GM23338 (cell line): ENCODE results near the gene LRRC47. TPM values are rescaled to one million over a fixed set of nuclear protein-coding genes. Genes with fewer than 3 reads are reported as not detected.

Experiments used
- ATAC-seq: fragments of 200-7000 bp; cut with Tn5 transposase; 3 replicates; pipeline ENCODE4 v1.9.1; 2020
- DNase-seq: peaks from one replicate; pipeline ENCODE4 v3.0.0-alpha.2; 2015; ENCODE audit warnings: low spot score
- H2AFZ ChIP-seq: fragments of 200-600 bp; sonication (generic); 2 replicates; pipeline ENCODE4 v1.8.0; 2016; ENCODE audit warnings: antibody characterized with exemption, mild to moderate bottlenecking, moderate library complexity
- H3F3A ChIP-seq: fragments of 200-600 bp; sonication (generic); replicated peaks from 2 replicates; pipeline ENCODE4 v1.8.0; 2017; ENCODE audit warnings: antibody characterized with exemption, mixed run types, low read depth
- H3K27ac ChIP-seq: fragments of 200-600 bp; sonication (generic); 2 replicates; pipeline ENCODE4 v1.6.1; 2016; ENCODE audit warnings: low read depth
- H3K27me3 ChIP-seq: fragments of 200-600 bp; sonication (generic); 2 replicates; pipeline ENCODE4 v1.8.0; 2016; ENCODE audit warnings: mild to moderate bottlenecking, mixed run types, moderate library complexity; ENCODE audit not compliant: insufficient read depth
- H3K36me3 ChIP-seq: fragments of 200-600 bp; sonication (generic); 2 replicates; pipeline ENCODE4 v1.8.0; 2016; ENCODE audit warnings: mild to moderate bottlenecking; ENCODE audit not compliant: insufficient read depth
- H3K4me1 ChIP-seq: fragments of 200-600 bp; sonication (generic); 2 replicates; pipeline ENCODE4 v1.8.0; 2016; ENCODE audit warnings: mild to moderate bottlenecking, moderate library complexity; ENCODE audit not compliant: insufficient read depth
- H3K4me2 ChIP-seq: fragments of 200-600 bp; sonication (generic); 2 replicates; pipeline ENCODE4 v1.7.1; 2017; ENCODE audit warnings: mixed run types
- H3K4me3 ChIP-seq: fragments of 200-600 bp; sonication (generic); 2 replicates; pipeline ENCODE4 v1.6.1; 2016; ENCODE audit warnings: mixed run types
- H3K79me2 ChIP-seq: fragments of 200-600 bp; sonication (generic); replicated peaks from 2 replicates; pipeline ENCODE4 v1.8.0; 2017; ENCODE audit warnings: mild to moderate bottlenecking; ENCODE audit not compliant: insufficient read depth
- H3K9me2 ChIP-seq: fragments of 200-600 bp; sonication (generic); 2 replicates; pipeline ENCODE4 v1.8.0; 2017; ENCODE audit not compliant: insufficient read depth
- H4K20me1 ChIP-seq: fragments of 200-600 bp; sonication (generic); replicated peaks from 2 replicates; pipeline ENCODE4 v1.8.0; 2017; ENCODE audit warnings: mild to moderate bottlenecking; ENCODE audit not compliant: insufficient read depth
- H3K27ac Mint-ChIP-seq: 2 replicates; pipeline ENCODE4 v1.8.0; 2020; ENCODE audit warnings: inconsistent platforms, mild to moderate bottlenecking, moderate library complexity, mixed read lengths
- H3K27me3 Mint-ChIP-seq: 3 replicates; pipeline ENCODE4 v1.8.0; 2022; ENCODE audit warnings: low read depth, mild to moderate bottlenecking, moderate library complexity, mixed read lengths, inconsistent platforms; ENCODE audit not compliant: insufficient read depth, poor library complexity
- H3K36me3 Mint-ChIP-seq: 3 replicates; pipeline ENCODE4 v1.8.0; 2021; ENCODE audit warnings: low read depth, mild to moderate bottlenecking, inconsistent platforms, moderate library complexity, mixed read lengths
- H3K4me1 Mint-ChIP-seq: 3 replicates; pipeline ENCODE4 v1.8.0; 2020; ENCODE audit warnings: mild to moderate bottlenecking, inconsistent platforms, mixed read lengths
- H3K4me3 Mint-ChIP-seq: 3 replicates; pipeline ENCODE4 v1.8.0; 2021; ENCODE audit warnings: moderate library complexity, mild to moderate bottlenecking, inconsistent platforms, mixed read lengths
- H3K9me3 Mint-ChIP-seq: 3 replicates; pipeline ENCODE4 v1.8.0; 2020; ENCODE audit warnings: moderate library complexity, mild to moderate bottlenecking, inconsistent platforms, mixed read lengths
- CREB1 ChIP-seq: fragments of 250-450 bp; sonication (Bioruptor Pico); IDR thresholded peaks from 2 replicates; pipeline ENCODE4 v1.5.0; 2020; ENCODE audit warnings: low read depth, mild to moderate bottlenecking, moderate library complexity
- CTCF ChIP-seq, 2 experiments: fragments of 200-600 bp in 1 of 2; sonication (generic) in 1 of 2; conservative IDR thresholded peaks; 2 replicates each; pipeline versions ENCODE4 v1.5.1 to v1.6.1; 2016 to 2017; ENCODE audit warnings: antibody characterized with exemption in 2 of 2, low read depth in 2 of 2, mild to moderate bottlenecking in 2 of 2, moderate library complexity in 1 of 2
- ETS1 ChIP-seq: IDR thresholded peaks from 2 replicates; pipeline ENCODE4 v1.6.1; 2016; ENCODE audit warnings: antibody characterized with exemption
- EZH2 ChIP-seq: fragments of 200-600 bp; sonication (generic); IDR thresholded peaks from one replicate; pipeline ENCODE4 v1.8.0; 2017; ENCODE audit warnings: antibody characterized with exemption, mild to moderate bottlenecking, low read depth; ENCODE audit not compliant: unreplicated experiment
- EZH2phosphoT487 ChIP-seq: fragments of 200-600 bp; sonication (generic); IDR thresholded peaks from one replicate; pipeline ENCODE4 v1.8.1; 2018; ENCODE audit warnings: antibody characterized with exemption; ENCODE audit not compliant: unreplicated experiment
- JUNB ChIP-seq: IDR thresholded peaks from one replicate; pipeline ENCODE4 v1.6.1; 2016; ENCODE audit warnings: antibody characterized with exemption; ENCODE audit not compliant: unreplicated experiment
- NANOG ChIP-seq: IDR thresholded peaks from 2 replicates; pipeline ENCODE4 v1.6.1; 2016; ENCODE audit warnings: antibody characterized with exemption, borderline replicate concordance
- POLR2AphosphoS5 ChIP-seq: IDR thresholded peaks from 2 replicates; pipeline ENCODE4 v1.6.1; 2016; ENCODE audit warnings: antibody characterized with exemption, low read depth
- REST ChIP-seq: IDR thresholded peaks from one replicate; pipeline ENCODE4 v1.6.1; 2018; ENCODE audit warnings: antibody characterized with exemption; ENCODE audit not compliant: unreplicated experiment
- STAT1 ChIP-seq: IDR thresholded peaks from one replicate; pipeline ENCODE4 v1.6.1; 2016; ENCODE audit warnings: antibody characterized with exemption; ENCODE audit not compliant: unreplicated experiment
- ZNF114 ChIP-seq: fragments of 250-450 bp; sonication (Bioruptor Pico); IDR thresholded peaks from 2 replicates; pipeline ENCODE4 v1.5.0; 2020; ENCODE audit warnings: mild to moderate bottlenecking, moderate library complexity
- ZNF331 ChIP-seq: fragments of 250-450 bp; sonication (Bioruptor Pico); IDR thresholded peaks from 2 replicates; pipeline ENCODE4 v1.5.0; 2020; ENCODE audit warnings: low read depth, mild to moderate bottlenecking, moderate library complexity
- ZNF462 ChIP-seq: fragments of 250-450 bp; sonication (Bioruptor Pico); IDR thresholded peaks from 2 replicates; pipeline ENCODE4 v1.5.0; 2020; ENCODE audit warnings: mild to moderate bottlenecking, moderate library complexity
- polyA plus RNA-seq: library from polyadenylated mRNA; unstranded; fragments of >200 nt; fragmentation: Nextera tagmentation; extraction: Ambion mirVana; gene quantifications from 2 replicates; pipeline ENCODE4 v1.2.1, GENCODE V29; 2016
- total RNA-seq: library from RNA; depleted of rRNA; stranded (reverse); fragments of >200 nt; shearing (Covaris generic); gene quantifications from 2 replicates; pipeline ENCODE4 v1.2.3, GENCODE V29; 2014

Gene LRRC47
- total and polyA plus RNA-seq, 2 experiments from 2014 or later: 15.8 to 76.8 TPM

- no peak overlapping the region for H3K4me2 ChIP-seq
- no peaks in the 10 kb centered on the region for H3K9me2 ChIP-seq
- no peaks in the 10 kb centered on the region for H3K4me1 ChIP-seq
- 0 out of 2 replicates have a peak, but pooled peaks cover 5% of the 10 kb centered on the region for H3F3A ChIP-seq
- ATAC-seq (no peak), DNase-seq (no peak)
- Mint-ChIP-seq H3K27me3 (peaks cover 17% of the 10 kb centered on the region), H3K4me3 (no peak overlapping the region), H3K9me3 (no peaks in the 10 kb centered on the region; the same call in 2 of the 3 replicates), H3K27ac (no peak overlapping the region), H3K36me3 (peaks cover 90% of the 10 kb centered on the region), H3K4me1 (peaks cover 5% of the 10 kb centered on the region)
- H3K79me2 ChIP-seq: peaks cover 13% of the 10 kb centered on the region
- H3K36me3 ChIP-seq: peaks cover 34% of the 10 kb centered on the region
- H3K27ac ChIP-seq: no peak overlapping the region
- no peak for TF ChIP-seq REST
- TF ChIP-seq ZNF114 (CRISPR knock-in tag): no peak
- TF ChIP-seq ETS1: no peak
- no peak for TF ChIP-seq ZNF462 (CRISPR knock-in tag)
- no peak for TF ChIP-seq JUNB
- no peak for TF ChIP-seq EZH2
- no peak for TF ChIP-seq CREB1 (CRISPR knock-in tag)
- TF ChIP-seq POLR2AphosphoS5: no peak
- no peak for TF ChIP-seq EZH2phosphoT487
- no peak for TF ChIP-seq NANOG
- no peak for TF ChIP-seq CTCF (conservative IDR thresholded peaks at IDR 0.05; ENCODE audit: low read depth in 2 of 2)
- no peak for TF ChIP-seq ZNF331 (CRISPR knock-in tag)
- no peak for TF ChIP-seq STAT1
- H3K4me3 ChIP-seq: no peak overlapping the region
- no peaks in the 10 kb centered on the region for H3K27me3 ChIP-seq
- H2AFZ ChIP-seq: no peak overlapping the region
- H4K20me1 ChIP-seq: peaks cover 13% of the 10 kb centered on the region
Observed at GRCh38 chr1:3783651-3784474, 12.4 kb downstream of the LRRC47 start.
